ENCODE results near the gene RPRD1B. TPM values are rescaled to one million over a fixed set of nuclear protein-coding genes. Genes with fewer than 3 reads are reported as not detected.

Gene RPRD1B
- total RNA-seq, 1 experiment from 2014 or later, result 55.1 TPM

GRCh38 chr20:38076548-38076947, 43.0 kb downstream of the RPRD1B start:
- CTCF ChIA-PET, result interaction anchor here (0.6 to 0.8 kb wide), 3 partner anchors 19 to 102 kb away, joined by 5 to 7 read pairs (median 6); no protein-coding TSS in a partner anchor
- no peak overlapping the region for H3K4me3 ChIP-seq
- no peak overlapping the region for H3K27ac ChIP-seq
- H3K9me2 ChIP-seq (ENCODE audit: insufficient read depth), result no peaks in the 10 kb centered on the region
- no peaks in the 10 kb centered on the region; the same call in 1 of the 2 replicates for H4K20me1 ChIP-seq (ENCODE audit: insufficient read depth)
- BruUV-seq (replicated peaks), result no TSS peak
- H3K27me3 ChIP-seq (ENCODE audit: insufficient read depth, low read depth), result no peaks in the 10 kb centered on the region
- peaks cover 19% of the 10 kb centered on the region for H3F3A ChIP-seq (ENCODE audit: insufficient read depth, low read depth)
- intact Hi-C loops (cut with micrococcal nuclease; ENCODE audit: unreplicated experiment), result no loop called here
- TF ChIP-seq EZH2 (IDR thresholded peaks at IDR 0.05; ENCODE audit: low read depth), result no peak
- TF ChIP-seq, protein P1, sequence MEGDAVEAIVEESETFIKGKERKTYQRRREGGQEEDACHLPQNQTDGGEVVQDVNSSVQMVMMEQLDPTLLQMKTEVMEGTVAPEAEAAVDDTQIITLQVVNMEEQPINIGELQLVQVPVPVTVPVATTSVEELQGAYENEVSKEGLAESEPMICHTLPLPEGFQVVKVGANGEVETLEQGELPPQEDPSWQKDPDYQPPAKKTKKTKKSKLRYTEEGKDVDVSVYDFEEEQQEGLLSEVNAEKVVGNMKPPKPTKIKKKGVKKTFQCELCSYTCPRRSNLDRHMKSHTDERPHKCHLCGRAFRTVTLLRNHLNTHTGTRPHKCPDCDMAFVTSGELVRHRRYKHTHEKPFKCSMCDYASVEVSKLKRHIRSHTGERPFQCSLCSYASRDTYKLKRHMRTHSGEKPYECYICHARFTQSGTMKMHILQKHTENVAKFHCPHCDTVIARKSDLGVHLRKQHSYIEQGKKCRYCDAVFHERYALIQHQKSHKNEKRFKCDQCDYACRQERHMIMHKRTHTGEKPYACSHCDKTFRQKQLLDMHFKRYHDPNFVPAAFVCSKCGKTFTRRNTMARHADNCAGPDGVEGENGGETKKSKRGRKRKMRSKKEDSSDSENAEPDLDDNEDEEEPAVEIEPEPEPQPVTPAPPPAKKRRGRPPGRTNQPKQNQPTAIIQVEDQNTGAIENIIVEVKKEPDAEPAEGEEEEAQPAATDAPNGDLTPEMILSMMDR (conservative IDR thresholded peaks at IDR 0.05), result no peak
- H3K36me3 ChIP-seq (ENCODE audit: low read depth), result peaks cover 29% of the 10 kb centered on the region; the same call in 1 of the 2 replicates
- POLR2A ChIA-PET (ENCODE audit: unreplicated experiment), result no interaction called here
- DNase-seq, result no peak
- peaks cover 26% of the 10 kb centered on the region for H3K4me1 ChIP-seq (replicated peaks; ENCODE audit: insufficient read depth)
- H3K79me2 ChIP-seq (ENCODE audit: low read depth), result peaks cover 25% of the 10 kb centered on the region
- H3K9me3 ChIP-seq (ENCODE audit: insufficient read depth, low read depth), result peaks cover 4% of the 10 kb centered on the region; the same call in 1 of the 2 replicates
- no peak overlapping the region for H3K4me2 ChIP-seq
- H2AFZ ChIP-seq, result no peak overlapping the region

GRCh38 chr20:38078084-38078483, 44.5 kb downstream of the RPRD1B start:
- Histone ChIP-seq H4K20me1 (ENCODE audit: insufficient read depth) (no peaks in the 10 kb centered on the region; the same call in 1 of the 2 replicates), H3K9me3 (ENCODE audit: insufficient read depth, low read depth) (no peaks in the 10 kb centered on the region), H3K4me1 (replicated peaks; ENCODE audit: insufficient read depth) (peaks cover 18% of the 10 kb centered on the region), H3K4me2 (no peak overlapping the region), H3F3A (ENCODE audit: insufficient read depth, low read depth) (peaks cover 9% of the 10 kb centered on the region; the same call in 1 of the 2 replicates), H3K79me2 (ENCODE audit: low read depth) (peaks cover 25% of the 10 kb centered on the region), H3K27me3 (ENCODE audit: insufficient read depth, low read depth) (no peaks in the 10 kb centered on the region), H2AFZ (no peak overlapping the region), H3K27ac (no peak overlapping the region), H3K9me2 (ENCODE audit: insufficient read depth) (no peaks in the 10 kb centered on the region), H3K4me3 (no peak overlapping the region), H3K36me3 (ENCODE audit: low read depth) (peaks cover 16% of the 10 kb centered on the region; the same call in 1 of the 2 replicates)
- CTCF ChIA-PET, result interaction anchor here (0.6 kb wide), 2 partner anchors 145 to 154 kb away, joined by 3 to 11 read pairs; no protein-coding TSS in a partner anchor
- intact Hi-C loops (cut with micrococcal nuclease; ENCODE audit: unreplicated experiment), result no loop called here
- TF ChIP-seq, protein P1 (conservative IDR thresholded peaks at IDR 0.05), result no peak
- no peak for TF ChIP-seq EZH2 (IDR thresholded peaks at IDR 0.05; ENCODE audit: low read depth)
- POLR2A ChIA-PET (ENCODE audit: unreplicated experiment), result no interaction called here
- DNase-seq, result no peak
- no TSS peak for BruUV-seq (replicated peaks)

GRCh38 chr20:38079353-38079752, 45.8 kb downstream of the RPRD1B start:
- no peak for DNase-seq
- Histone ChIP-seq H4K20me1 (ENCODE audit: insufficient read depth) (no peaks in the 10 kb centered on the region; the same call in 1 of the 2 replicates), H3K36me3 (ENCODE audit: low read depth) (peaks cover 22% of the 10 kb centered on the region; the same call in 1 of the 2 replicates), H3K27ac (no peak overlapping the region), H3K4me3 (no peak overlapping the region), H3K79me2 (ENCODE audit: low read depth) (peaks cover 30% of the 10 kb centered on the region; the same call in 1 of the 2 replicates), H3K4me2 (no peak overlapping the region), H3K9me3 (ENCODE audit: insufficient read depth, low read depth) (no peaks in the 10 kb centered on the region), H2AFZ (no peak overlapping the region), H3F3A (ENCODE audit: insufficient read depth, low read depth) (0 out of 2 replicates have a peak, but pooled peaks cover 6% of the 10 kb centered on the region), H3K4me1 (replicated peaks; ENCODE audit: insufficient read depth) (peaks cover 14% of the 10 kb centered on the region), H3K9me2 (ENCODE audit: insufficient read depth) (no peaks in the 10 kb centered on the region), H3K27me3 (ENCODE audit: insufficient read depth, low read depth) (no peaks in the 10 kb centered on the region)
- intact Hi-C loops (cut with micrococcal nuclease; ENCODE audit: unreplicated experiment), result no loop called here
- TF ChIP-seq, protein P1 (conservative IDR thresholded peaks at IDR 0.05), result no peak
- no peak for TF ChIP-seq EZH2 (IDR thresholded peaks at IDR 0.05; ENCODE audit: low read depth)
- POLR2A ChIA-PET (ENCODE audit: unreplicated experiment), result no interaction called here
- BruUV-seq (replicated peaks), result no TSS peak
- CTCF ChIA-PET, result no interaction called here

Measured in PC-9 (cell line).